A673 (cell line): ENCODE measurements around the gene NEUROG3.

Experiments
- EZH2 ChIP-seq: fragments of 200-600 bp; sonication (generic); IDR thresholded peaks from 2 replicates; pipeline ENCODE4 v1.6.1; 2017; ENCODE audit warnings: borderline replicate concordance, low read depth, mild to moderate bottlenecking, mixed read lengths, antibody characterized with exemption, low read length; ENCODE audit not compliant: poor library complexity, severe bottlenecking
- TF ChIP-seq, protein P1 (sequence below): fragments of 300-800, 200-600 bp; sonication (generic); conservative IDR thresholded peaks from 2 replicates; pipeline ENCODE4 v1.5.1; 2017; ENCODE audit warnings: low read depth, mild to moderate bottlenecking, antibody characterized with exemption, low read length, moderate library complexity, mixed read lengths

- TF ChIP-seq, protein P1, sequence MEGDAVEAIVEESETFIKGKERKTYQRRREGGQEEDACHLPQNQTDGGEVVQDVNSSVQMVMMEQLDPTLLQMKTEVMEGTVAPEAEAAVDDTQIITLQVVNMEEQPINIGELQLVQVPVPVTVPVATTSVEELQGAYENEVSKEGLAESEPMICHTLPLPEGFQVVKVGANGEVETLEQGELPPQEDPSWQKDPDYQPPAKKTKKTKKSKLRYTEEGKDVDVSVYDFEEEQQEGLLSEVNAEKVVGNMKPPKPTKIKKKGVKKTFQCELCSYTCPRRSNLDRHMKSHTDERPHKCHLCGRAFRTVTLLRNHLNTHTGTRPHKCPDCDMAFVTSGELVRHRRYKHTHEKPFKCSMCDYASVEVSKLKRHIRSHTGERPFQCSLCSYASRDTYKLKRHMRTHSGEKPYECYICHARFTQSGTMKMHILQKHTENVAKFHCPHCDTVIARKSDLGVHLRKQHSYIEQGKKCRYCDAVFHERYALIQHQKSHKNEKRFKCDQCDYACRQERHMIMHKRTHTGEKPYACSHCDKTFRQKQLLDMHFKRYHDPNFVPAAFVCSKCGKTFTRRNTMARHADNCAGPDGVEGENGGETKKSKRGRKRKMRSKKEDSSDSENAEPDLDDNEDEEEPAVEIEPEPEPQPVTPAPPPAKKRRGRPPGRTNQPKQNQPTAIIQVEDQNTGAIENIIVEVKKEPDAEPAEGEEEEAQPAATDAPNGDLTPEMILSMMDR: no peak
- TF ChIP-seq EZH2: no peak
Measured at GRCh38 chr10:69616358-69616757, 43.1 kb upstream of the NEUROG3 start.
